Progenitor cell of endocrine pancreas (in vitro differentiated cells): Measurements from ENCODE around the gene BPIFA3. TPM values are rescaled to one million over a fixed set of nuclear protein-coding genes. Genes with fewer than 3 reads are reported as not detected.

Experiments
- DNase-seq: peaks from one replicate; pipeline ENCODE4 v3.0.0; 2021; ENCODE audit warnings: low spot score; ENCODE audit not compliant: unreplicated experiment
- H3K27ac Mint-ChIP-seq: 2 replicates; pipeline ENCODE4 v1.8.0; 2021; ENCODE audit warnings: mild to moderate bottlenecking, moderate library complexity, mixed read lengths
- H3K27me3 Mint-ChIP-seq: 2 replicates; pipeline ENCODE4 v1.8.0; 2021; ENCODE audit warnings: mixed read lengths
- H3K36me3 Mint-ChIP-seq: 2 replicates; pipeline ENCODE4 v1.8.0; 2022; ENCODE audit warnings: mixed read lengths; ENCODE audit not compliant: insufficient read depth
- H3K4me1 Mint-ChIP-seq: 2 replicates; pipeline ENCODE4 v1.8.0; 2021; ENCODE audit warnings: low read depth, mixed read lengths
- H3K4me3 Mint-ChIP-seq: 2 replicates; pipeline ENCODE4 v1.8.0; 2021; ENCODE audit warnings: low read depth, mild to moderate bottlenecking, moderate library complexity, mixed read lengths
- H3K9me3 Mint-ChIP-seq: 2 replicates; pipeline ENCODE4 v1.8.0; 2021; ENCODE audit warnings: low read depth, mixed read lengths
- CTCF ChIP-seq: fragments of 200-600 bp; sonication (generic); IDR thresholded peaks from one replicate; pipeline ENCODE4 v1.5.0; 2021; ENCODE audit warnings: antibody characterized with exemption, mild to moderate bottlenecking; ENCODE audit not compliant: unreplicated experiment
- total RNA-seq: library from RNA; stranded (reverse); gene quantifications from 2 replicates; pipeline ENCODE4 v1.2.1, GENCODE V29; 2021

The BPIFA3 gene
- total RNA-seq, 1 donor from 2014 or later = not detected

- no peak for DNase-seq
- H3K36me3 Mint-ChIP-seq = no peaks in the 10 kb centered on the region
- H3K4me1 Mint-ChIP-seq = peaks cover 4% of the 10 kb centered on the region
- H3K9me3 Mint-ChIP-seq = no peaks in the 10 kb centered on the region
- H3K4me3 Mint-ChIP-seq = no peak overlapping the region
- peaks cover 50% of the 10 kb centered on the region for H3K27me3 Mint-ChIP-seq
- no peak for TF ChIP-seq CTCF
- H3K27ac Mint-ChIP-seq = no peak overlapping the region
Observed at GRCh38 chr20:33192912-33193501, 24.1 kb upstream of the BPIFA3 start.

- Mint-ChIP-seq H3K27me3 (peaks cover 71% of the 10 kb centered on the region), H3K4me1 (no peaks in the 10 kb centered on the region), H3K9me3 (no peaks in the 10 kb centered on the region), H3K27ac (no peak overlapping the region), H3K4me3 (no peak overlapping the region), H3K36me3 (no peaks in the 10 kb centered on the region)
- no peak for DNase-seq
- no peak for TF ChIP-seq CTCF
Observed at GRCh38 chr20:33199026-33199425, 18.1 kb upstream of the BPIFA3 start.

GRCh38 chr20:33202451-33202850 lies 14.7 kb upstream of the BPIFA3 start:
- H3K27me3 Mint-ChIP-seq = peaks cover 71% of the 10 kb centered on the region
- no peak overlapping the region for H3K27ac Mint-ChIP-seq
- H3K4me1 Mint-ChIP-seq = no peaks in the 10 kb centered on the region
- no peaks in the 10 kb centered on the region for H3K9me3 Mint-ChIP-seq
- no peaks in the 10 kb centered on the region for H3K36me3 Mint-ChIP-seq
- no peak for TF ChIP-seq CTCF
- H3K4me3 Mint-ChIP-seq = no peak overlapping the region
- DNase-seq = no peak

GRCh38 chr20:33203444-33203843 lies 13.7 kb upstream of the BPIFA3 start:
- Mint-ChIP-seq H3K4me3 (no peak overlapping the region), H3K36me3 (no peaks in the 10 kb centered on the region), H3K27me3 (peaks cover 74% of the 10 kb centered on the region), H3K4me1 (no peaks in the 10 kb centered on the region), H3K27ac (no peak overlapping the region), H3K9me3 (no peaks in the 10 kb centered on the region)
- no peak for DNase-seq
- no peak for TF ChIP-seq CTCF

GRCh38 chr20:33209789-33210188 lies 7.4 kb upstream of the BPIFA3 start:
- no peak overlapping the region for H3K27ac Mint-ChIP-seq
- peaks cover 71% of the 10 kb centered on the region for H3K27me3 Mint-ChIP-seq
- H3K36me3 Mint-ChIP-seq = no peaks in the 10 kb centered on the region
- H3K4me1 Mint-ChIP-seq = no peaks in the 10 kb centered on the region
- no peak for TF ChIP-seq CTCF
- H3K4me3 Mint-ChIP-seq = no peak overlapping the region
- no peaks in the 10 kb centered on the region for H3K9me3 Mint-ChIP-seq
- peak; percentile 95 for DNase-seq
